H1 (cell line): ENCODE results near the gene PRTG. TPM values are rescaled to one million over a fixed set of nuclear protein-coding genes. Genes with fewer than 3 reads are reported as not detected.

Experiments
- CTCF ChIA-PET: fragments of 300-600 bp; sonication (Branson Sonifier 250); formaldehyde crosslinking; loops from one replicate; lab custom pipeline; 2021; ENCODE audit not compliant: partially characterized antibody; lab: Charles Lee
- POLR2A ChIA-PET: fragments of 300-600 bp; sonication (Branson Sonifier 250); formaldehyde crosslinking; loops from one replicate; lab custom pipeline; 2021; ENCODE audit warnings: inconsistent platforms; ENCODE audit not compliant: partially characterized antibody; lab: Charles Lee
- DNase-seq, 2 experiments: peaks; one replicate each; pipeline versions ENCODE4 v3.0.0 to v3.0.0-alpha.2; 2010 to 2022; ENCODE audit warnings: low spot score in 2 of 2, low read depth in 1 of 2, mixed read lengths in 1 of 2
- FAIRE-seq: peaks from 2 replicates; lab custom pipeline; 2011; peaks lifted over from hg19 to GRCh38; lab: Jason Lieb, UNC
- H2AFZ ChIP-seq: 2 replicates; pipeline ENCODE4 v1.8.1; 2012; ENCODE audit warnings: low read length, inconsistent platforms
- H2AK5ac ChIP-seq: 2 replicates; pipeline ENCODE4 v1.6.1; 2013; ENCODE audit warnings: low read depth, low read length
- H2BK120ac ChIP-seq: replicated peaks from 2 replicates; pipeline ENCODE3; 2013; ENCODE audit warnings: low read depth, low read length, inconsistent platforms
- H2BK12ac ChIP-seq: 2 replicates; pipeline ENCODE4 v1.6.1; 2013; ENCODE audit warnings: low read depth, low read length
- H2BK15ac ChIP-seq: 2 replicates; pipeline ENCODE4 v1.6.1; 2013; ENCODE audit warnings: low read length
- H2BK20ac ChIP-seq: 2 replicates; pipeline ENCODE4 v1.6.1; 2013; ENCODE audit warnings: low read length
- H2BK5ac ChIP-seq: 2 replicates; pipeline ENCODE4 v1.6.1; 2013; ENCODE audit warnings: low read depth, low read length
- H3K14ac ChIP-seq: 2 replicates; pipeline ENCODE4 v1.6.1; 2013; ENCODE audit warnings: inconsistent platforms; ENCODE audit not compliant: insufficient read length
- H3K18ac ChIP-seq: 2 replicates; pipeline ENCODE4 v1.6.1; 2013; ENCODE audit warnings: low read length; ENCODE audit errors: extremely low read depth
- H3K23ac ChIP-seq: 2 replicates; pipeline ENCODE4 v1.6.1; 2013; ENCODE audit warnings: inconsistent platforms; ENCODE audit not compliant: insufficient read length
- H3K23me2 ChIP-seq: 2 replicates; pipeline ENCODE4 v1.6.1; 2013; ENCODE audit warnings: low read depth, low read length
- H3K27ac ChIP-seq: 2 replicates; pipeline ENCODE4 v1.6.1; 2011; ENCODE audit warnings: low read depth, low read length, inconsistent platforms
- H3K27me3 ChIP-seq, 4 experiments: replicated peaks in 1 of 4; 1 replicate in 1 of 4; 2 replicates in 3 of 4; pipeline versions ENCODE4 v1.6.1 to v1.8.1; 2011 to 2013; ENCODE audit warnings: low read length in 3 of 4, mild to moderate bottlenecking in 3 of 4, inconsistent platforms in 2 of 4, mixed read lengths in 2 of 4, moderate library complexity in 1 of 4; ENCODE audit not compliant: control insufficient read depth in 3 of 4, insufficient read depth in 3 of 4; ENCODE audit errors: extremely low read depth in 1 of 4
- H3K36me3 ChIP-seq, 4 experiments: 2 replicates each; pipeline versions ENCODE4 v1.6.1 to v1.8.1; 2011 to 2013; ENCODE audit warnings: mild to moderate bottlenecking in 4 of 4, low read length in 3 of 4, moderate library complexity in 2 of 4, control low read depth in 1 of 4, inconsistent platforms in 1 of 4; ENCODE audit not compliant: insufficient read depth in 4 of 4, control insufficient read depth in 2 of 4
- H3K4ac ChIP-seq: replicated peaks from 2 replicates; pipeline ENCODE3; 2013; ENCODE audit warnings: low read length, low read depth, mixed read lengths, inconsistent platforms; ENCODE audit not compliant: insufficient read length
- H3K4me1 ChIP-seq, 4 experiments: replicated peaks in 1 of 4; 1 replicate in 1 of 4; 2 replicates in 3 of 4; pipeline versions ENCODE4 v1.6.1 to v1.8.1; 2011 to 2013; ENCODE audit warnings: low read length in 3 of 4, inconsistent platforms in 2 of 4, mixed read lengths in 1 of 4; ENCODE audit not compliant: insufficient read depth in 4 of 4, control insufficient read depth in 3 of 4
- H3K4me2 ChIP-seq, 2 experiments: 2 replicates each; pipeline versions ENCODE4 v1.6.1 to v1.8.1; 2011 to 2013; ENCODE audit warnings: low read depth in 2 of 2, low read length in 2 of 2, control low read depth in 1 of 2, inconsistent platforms in 1 of 2, mild to moderate bottlenecking in 1 of 2; ENCODE audit not compliant: insufficient read depth in 1 of 2
- H3K4me3 ChIP-seq, 4 experiments: fragments of 200-600, 300-600 bp in 1 of 4; sonication (generic), shearing (Covaris generic), sonication (Bioruptor Twin) in 1 of 4; 2 replicates each; pipeline versions ENCODE4 v1.5.1 to v1.8.1; 2011 to 2016; ENCODE audit warnings: low read length in 4 of 4, low read depth in 3 of 4, control low read depth in 2 of 4, inconsistent platforms in 2 of 4, mild to moderate bottlenecking in 2 of 4, mixed read lengths in 1 of 4, moderate library complexity in 1 of 4; ENCODE audit not compliant: insufficient read depth in 2 of 4; ENCODE audit errors: extremely low read depth in 1 of 4
- H3K56ac ChIP-seq: replicated peaks from 2 replicates; pipeline ENCODE3; 2013; ENCODE audit warnings: low read depth, mild to moderate bottlenecking, mixed read lengths, low read length, inconsistent platforms; ENCODE audit not compliant: insufficient read length
- H3K79me1 ChIP-seq: 2 replicates; pipeline ENCODE4 v1.6.1; 2013; ENCODE audit warnings: low read depth, low read length, control low read depth
- H3K79me2 ChIP-seq, 2 experiments: 2 replicates each; pipeline versions ENCODE4 v1.6.1 to v1.8.1; 2012 to 2013; ENCODE audit warnings: low read length in 2 of 2, mild to moderate bottlenecking in 2 of 2, inconsistent platforms in 1 of 2; ENCODE audit not compliant: insufficient read depth in 2 of 2, control insufficient read depth in 1 of 2
- H3K9ac ChIP-seq, 4 experiments: replicated peaks in 1 of 4; 1 replicate in 1 of 4; 2 replicates in 3 of 4; pipeline versions ENCODE4 v1.6.1 to v1.8.1; 2011 to 2013; ENCODE audit warnings: low read depth in 3 of 4, low read length in 3 of 4, control low read depth in 2 of 4, mild to moderate bottlenecking in 2 of 4, moderate library complexity in 2 of 4, inconsistent platforms in 1 of 4; ENCODE audit errors: extremely low read depth in 1 of 4
- H3K9me3 ChIP-seq, 2 experiments: 2 replicates each; pipeline versions ENCODE4 v1.6.1 to v1.8.1; 2012 to 2013; ENCODE audit warnings: mild to moderate bottlenecking in 2 of 2, moderate library complexity in 2 of 2, control low read depth in 1 of 2, inconsistent platforms in 1 of 2, low read depth in 1 of 2, low read length in 1 of 2, mixed read lengths in 1 of 2; ENCODE audit not compliant: insufficient read depth in 2 of 2
- H4K20me1 ChIP-seq, 2 experiments: replicated peaks in 1 of 2; 2 replicates each; pipeline versions ENCODE3 to v1.8.1; 2011 to 2013; ENCODE audit warnings: inconsistent platforms in 2 of 2, low read length in 2 of 2, mild to moderate bottlenecking in 1 of 2; ENCODE audit not compliant: insufficient read depth in 2 of 2, control insufficient read depth in 1 of 2
- H4K5ac ChIP-seq: 2 replicates; pipeline ENCODE4 v1.6.1; 2013; ENCODE audit warnings: low read length, low read depth, mixed read lengths, inconsistent platforms; ENCODE audit not compliant: insufficient read length
- H4K8ac ChIP-seq: 2 replicates; pipeline ENCODE4 v1.8.0; 2013; ENCODE audit warnings: mild to moderate bottlenecking, moderate library complexity, low read length, inconsistent platforms; ENCODE audit not compliant: insufficient read depth; ENCODE audit errors: extremely low read depth
- H4K91ac ChIP-seq: replicated peaks from 2 replicates; pipeline ENCODE3; 2013; ENCODE audit warnings: low read length, mixed read lengths, inconsistent platforms; ENCODE audit not compliant: insufficient read length
- ATF2 ChIP-seq: IDR thresholded peaks from 2 replicates; pipeline ENCODE4 v1.6.1; 2012; ENCODE audit warnings: low read length, inconsistent platforms
- E2F6 ChIP-seq: IDR thresholded peaks from 2 replicates; pipeline ENCODE4 v1.6.1; 2012; ENCODE audit warnings: inconsistent platforms
- KDM1A ChIP-seq: fragments of 200-600, 300-600 bp; sonication (generic); IDR thresholded peaks from 2 replicates; pipeline ENCODE4 v1.7.1; 2016; ENCODE audit warnings: mild to moderate bottlenecking, low read length, borderline replicate concordance
- RFX5 ChIP-seq: IDR thresholded peaks from 2 replicates; pipeline ENCODE4 v1.6.1; 2011; ENCODE audit warnings: low read depth, low read length, improper control_type of control experiment, borderline replicate concordance
- SIN3A ChIP-seq, 2 experiments: IDR thresholded peaks in 1 of 2; conservative IDR thresholded peaks in 1 of 2; 2 replicates each; pipeline ENCODE4 v1.6.1; 2011 to 2012; ENCODE audit warnings: low read length in 2 of 2, improper control_type of control experiment in 1 of 2, low read depth in 1 of 2, mild to moderate bottlenecking in 1 of 2
- TAF7 ChIP-seq: optimal IDR thresholded peaks from 2 replicates; pipeline ENCODE3; 2011; ENCODE audit warnings: low read depth, mild to moderate bottlenecking, inconsistent platforms, low read length, moderate library complexity, borderline replicate concordance
- WGBS, 2 experiments: shearing (Covaris generic) in 1 of 2; methylation state at CpG; one replicate each; pipeline versions ENCODE4 v1.1.6 to v1.1.7; 2013 to 2015; ENCODE audit warnings: low lambda C conversion rate in 2 of 2, mixed read lengths in 2 of 2, inconsistent platforms in 1 of 2, low coverage in 1 of 2, missing lambda C conversion rate in 1 of 2; ENCODE audit not compliant: insufficient replicate concordance in 2 of 2, insufficient coverage in 1 of 2, insufficient read length in 1 of 2; ENCODE audit errors: extremely low coverage in 1 of 2, missing lambda C conversion rate in 1 of 2; 5-methylcytosine and 5-hydroxymethylcytosine counted together
- polyA plus RNA-seq, 7 experiments: library from polyadenylated mRNA; depleted of rRNA in 3 of 7; stranded (reverse) in 5 of 7; unstranded in 2 of 7; fragments of >200 nt in 5 of 7; fragments of 200-250 nt in 2 of 7; gene quantifications; 1 replicate in 5 of 7; 2 replicates in 1 of 7; 4 replicates in 1 of 7; pipeline versions ENCODE4 v1.2.1 to v1.2.3, GENCODE V29; 2011 to 2013; ENCODE audit warnings: missing spikeins in 2 of 7, mixed read lengths in 2 of 7
- total RNA-seq: library from RNA; stranded (reverse); fragmentation: NEBNext Ultra II Directional; extraction: Animal tissue kit (Norgen Biotek cat#: 25700); gene quantifications from 2 replicates; pipeline ENCODE4 v1.2.1, GENCODE V29; 2021

The PRTG gene
- total and polyA plus RNA-seq, 2 of the 8 experiments (the other 6 are each of a cell fraction or from before 2014, with no cell fraction given) = 3.1 to 3.2 TPM

GRCh38 chr15:55791551-55792400 lies 48.8 kb upstream of the PRTG start:
- H3K4me2 ChIP-seq = no peak overlapping the region
- FAIRE-seq = no peak
- no peak overlapping the region for H2AFZ ChIP-seq
- no peak for TF ChIP-seq E2F6
- TF ChIP-seq ATF2 = no peak
- no peak for TF ChIP-seq TAF7
- TF ChIP-seq RFX5 = no peak
- TF ChIP-seq KDM1A = no peak
- no peak for TF ChIP-seq SIN3A (conservative IDR thresholded peaks at IDR 0.05 in 1 of 2, IDR thresholded peaks at IDR 0.05 in 1 of 2; ENCODE audit: low read depth in 1 of 2, low read length in 2 of 2)

More at GRCh38 chr15:55791551-55792400, 48.8 kb upstream of the PRTG start:
- no peaks in the 10 kb centered on the region for H3K79me2 ChIP-seq
- H3K23me2 ChIP-seq = no peaks in the 10 kb centered on the region; the same call in 1 of the 2 replicates
- no peak for DNase-seq
- no peak overlapping the region for H3K18ac ChIP-seq
- H3K4me1 ChIP-seq = peaks cover 0 to under 1% (median 0%) of the 10 kb centered on the region in 4 experiments; a peak in 2 of 7 replicates
- no peak overlapping the region for H2BK15ac ChIP-seq
- no peaks in the 10 kb centered on the region for H4K20me1 ChIP-seq
- no peak overlapping the region for H3K4ac ChIP-seq
- no peak overlapping the region for H3K14ac ChIP-seq
- no peak overlapping the region for H3K56ac ChIP-seq
- no peaks in the 10 kb centered on the region for H3K27me3 ChIP-seq
- no peaks in the 10 kb centered on the region for H3K36me3 ChIP-seq
- no peak overlapping the region for H3K23ac ChIP-seq
- H4K8ac ChIP-seq = no peak overlapping the region
- H3K9ac ChIP-seq = no peak overlapping the region
- no peak overlapping the region for H3K27ac ChIP-seq
- H4K5ac ChIP-seq = no peak overlapping the region
- H3K79me1 ChIP-seq = no peaks in the 10 kb centered on the region
- no peak overlapping the region for H2BK12ac ChIP-seq
- no peak overlapping the region for H2BK20ac ChIP-seq
- H2BK120ac ChIP-seq = no peak overlapping the region
- WGBS, 2 experiments = 82% methylated on average over 3 of the region's 3 CpGs; no CpG with 5 or more reads in 1 of the 2 experiments
- ChIA-PET POLR2A (interaction anchor here (0.5 kb wide), 1 partner anchor 27 kb away, joined by 3 read pairs; no protein-coding TSS in a partner anchor), CTCF (interaction anchor here (1.3 to 5.9 kb wide), 4 partner anchors 8 to 143 kb away, joined by 4 to 43 read pairs (median 20); no protein-coding TSS in a partner anchor)
- H3K9me3 ChIP-seq = peaks cover 0 to 7% of the 10 kb centered on the region in 2 experiments; a peak in 2 of 4 replicates
- H3K4me3 ChIP-seq = no peak overlapping the region
- no peak overlapping the region for H4K91ac ChIP-seq
- no peak overlapping the region for H2AK5ac ChIP-seq
- H2BK5ac ChIP-seq = no peak overlapping the region
